ENCODE data around the gene SERPINA4. TPM values are rescaled to one million over a fixed set of nuclear protein-coding genes. Genes with fewer than 3 reads are reported as not detected.

SERPINA4 gene
- total RNA-seq, 1 experiment from 2014 or later = 0.17 TPM

DNA sequence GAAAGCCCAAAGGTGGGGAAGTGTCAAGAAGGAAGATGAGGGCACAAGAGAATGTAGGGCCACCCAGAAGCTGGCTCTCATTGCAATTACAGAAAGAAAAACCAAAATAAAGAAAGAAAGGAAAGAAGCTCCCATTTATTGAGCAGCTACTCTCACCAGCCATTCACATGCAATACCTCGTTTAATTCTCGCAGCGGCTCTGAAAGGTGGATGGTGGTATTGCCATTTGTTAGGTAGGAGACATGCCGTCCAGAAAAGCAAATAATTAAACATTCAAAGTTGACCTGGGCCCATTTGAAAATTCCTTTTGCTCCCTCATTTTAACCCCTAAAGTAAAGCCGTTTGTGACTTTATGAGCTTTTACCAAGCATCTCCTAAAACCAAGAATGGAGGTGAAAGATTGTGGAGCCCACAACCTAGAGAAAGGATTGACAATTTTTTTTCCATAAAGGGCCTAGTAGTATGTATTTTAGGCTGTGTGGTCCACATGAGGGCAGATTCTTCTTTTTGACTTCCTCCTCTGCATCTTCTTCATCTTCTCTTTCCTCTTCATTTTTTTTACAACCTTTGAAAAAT is 56.2 kb downstream of the SERPINA4 start:
- Histone ChIP-seq H3K27me3 (ENCODE audit: insufficient read depth, low read length) (no peaks in the 10 kb centered on the region), H4K20me1 (ENCODE audit: insufficient read depth) (no peaks in the 10 kb centered on the region), H3K79me2 (ENCODE audit: insufficient read depth, low read length) (no peaks in the 10 kb centered on the region), H3K9me2 (ENCODE audit: insufficient read depth) (no peaks in the 10 kb centered on the region), H3K9ac (ENCODE audit: low read length) (no peak overlapping the region), H3K4me3 (replicated peaks in 1 of 2; ENCODE audit: low read depth in 1 of 2, low read length in 2 of 2) (no peak overlapping the region), H3K4me1 (ENCODE audit: control insufficient read depth in 1 of 2, insufficient read depth in 2 of 2, low read length in 2 of 2) (peaks cover 0 to 9% of the 10 kb centered on the region in 2 experiments; a peak in 2 of 4 replicates), H3K9me3 (ENCODE audit: control insufficient read depth in 1 of 2, insufficient read depth in 1 of 2, low read depth in 1 of 2, low read length in 2 of 2) (peaks cover 3 to 10% of the 10 kb centered on the region in 2 experiments; a peak in 2 of 4 replicates), H2AFZ (ENCODE audit: low read depth, low read length, poor library complexity, severe bottlenecking) (no peak overlapping the region), H3K27ac (ENCODE audit: low read depth, low read length) (no peak overlapping the region), H3K36me3 (ENCODE audit: control insufficient read depth in 1 of 2, insufficient read depth in 2 of 2, low read length in 2 of 2) (no peaks in the 10 kb centered on the region), H3K4me2 (ENCODE audit: low read length) (no peak overlapping the region)
- intact Hi-C loops (cut with micrococcal nuclease) = no loop called here
- RAD21 ChIA-PET (ENCODE audit: low non-redundant PET in 1 of 2, low total read pairs in 2 of 2, uncharacterized antibody in 2 of 2, unreplicated experiment in 2 of 2) = no interaction called here
- DNase-seq (ENCODE audit: low read depth, low spot score) (no peak), ATAC-seq (no peak)
- CTCF ChIA-PET = no interaction called here
- POLR2A ChIA-PET = interaction anchor here (0.8 kb wide), 1 partner anchor 17 kb away, joined by 3 read pairs; no protein-coding TSS in a partner anchor
- TF ChIP-seq, protein P1, sequence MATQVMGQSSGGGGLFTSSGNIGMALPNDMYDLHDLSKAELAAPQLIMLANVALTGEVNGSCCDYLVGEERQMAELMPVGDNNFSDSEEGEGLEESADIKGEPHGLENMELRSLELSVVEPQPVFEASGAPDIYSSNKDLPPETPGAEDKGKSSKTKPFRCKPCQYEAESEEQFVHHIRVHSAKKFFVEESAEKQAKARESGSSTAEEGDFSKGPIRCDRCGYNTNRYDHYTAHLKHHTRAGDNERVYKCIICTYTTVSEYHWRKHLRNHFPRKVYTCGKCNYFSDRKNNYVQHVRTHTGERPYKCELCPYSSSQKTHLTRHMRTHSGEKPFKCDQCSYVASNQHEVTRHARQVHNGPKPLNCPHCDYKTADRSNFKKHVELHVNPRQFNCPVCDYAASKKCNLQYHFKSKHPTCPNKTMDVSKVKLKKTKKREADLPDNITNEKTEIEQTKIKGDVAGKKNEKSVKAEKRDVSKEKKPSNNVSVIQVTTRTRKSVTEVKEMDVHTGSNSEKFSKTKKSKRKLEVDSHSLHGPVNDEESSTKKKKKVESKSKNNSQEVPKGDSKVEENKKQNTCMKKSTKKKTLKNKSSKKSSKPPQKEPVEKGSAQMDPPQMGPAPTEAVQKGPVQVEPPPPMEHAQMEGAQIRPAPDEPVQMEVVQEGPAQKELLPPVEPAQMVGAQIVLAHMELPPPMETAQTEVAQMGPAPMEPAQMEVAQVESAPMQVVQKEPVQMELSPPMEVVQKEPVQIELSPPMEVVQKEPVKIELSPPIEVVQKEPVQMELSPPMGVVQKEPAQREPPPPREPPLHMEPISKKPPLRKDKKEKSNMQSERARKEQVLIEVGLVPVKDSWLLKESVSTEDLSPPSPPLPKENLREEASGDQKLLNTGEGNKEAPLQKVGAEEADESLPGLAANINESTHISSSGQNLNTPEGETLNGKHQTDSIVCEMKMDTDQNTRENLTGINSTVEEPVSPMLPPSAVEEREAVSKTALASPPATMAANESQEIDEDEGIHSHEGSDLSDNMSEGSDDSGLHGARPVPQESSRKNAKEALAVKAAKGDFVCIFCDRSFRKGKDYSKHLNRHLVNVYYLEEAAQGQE (IDR thresholded peaks at IDR 0.05; ENCODE audit: low read depth) = no peak
- no peak for TF ChIP-seq POLR2A (IDR thresholded peaks at IDR 0.05; ENCODE audit: borderline replicate concordance, extremely low read depth, insufficient read depth, insufficient read length)
- TF ChIP-seq CEBPB (IDR thresholded peaks at IDR 0.05; ENCODE audit: low read depth) = no peak
- TF ChIP-seq SIN3A (IDR thresholded peaks at IDR 0.05; ENCODE audit: low read depth) = no peak
- TF ChIP-seq, protein P2, sequence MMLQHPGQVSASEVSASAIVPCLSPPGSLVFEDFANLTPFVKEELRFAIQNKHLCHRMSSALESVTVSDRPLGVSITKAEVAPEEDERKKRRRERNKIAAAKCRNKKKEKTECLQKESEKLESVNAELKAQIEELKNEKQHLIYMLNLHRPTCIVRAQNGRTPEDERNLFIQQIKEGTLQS (IDR thresholded peaks at IDR 0.05) = no peak
- no peak for TF ChIP-seq CBX3 (IDR thresholded peaks at IDR 0.05; ENCODE audit: low read depth)
- no peak for TF ChIP-seq RAD21 (IDR thresholded peaks at IDR 0.05; ENCODE audit: low read depth)
- TF ChIP-seq EZH2phosphoT487 (IDR thresholded peaks at IDR 0.05; ENCODE audit: borderline replicate concordance) = no peak
- no peak for TF ChIP-seq EGR1 (IDR thresholded peaks at IDR 0.05; ENCODE audit: low read depth)
- no peak for TF ChIP-seq ZNF274 (IDR thresholded peaks at IDR 0.05; ENCODE audit: low read depth, low read length)
- TF ChIP-seq, protein P3, sequence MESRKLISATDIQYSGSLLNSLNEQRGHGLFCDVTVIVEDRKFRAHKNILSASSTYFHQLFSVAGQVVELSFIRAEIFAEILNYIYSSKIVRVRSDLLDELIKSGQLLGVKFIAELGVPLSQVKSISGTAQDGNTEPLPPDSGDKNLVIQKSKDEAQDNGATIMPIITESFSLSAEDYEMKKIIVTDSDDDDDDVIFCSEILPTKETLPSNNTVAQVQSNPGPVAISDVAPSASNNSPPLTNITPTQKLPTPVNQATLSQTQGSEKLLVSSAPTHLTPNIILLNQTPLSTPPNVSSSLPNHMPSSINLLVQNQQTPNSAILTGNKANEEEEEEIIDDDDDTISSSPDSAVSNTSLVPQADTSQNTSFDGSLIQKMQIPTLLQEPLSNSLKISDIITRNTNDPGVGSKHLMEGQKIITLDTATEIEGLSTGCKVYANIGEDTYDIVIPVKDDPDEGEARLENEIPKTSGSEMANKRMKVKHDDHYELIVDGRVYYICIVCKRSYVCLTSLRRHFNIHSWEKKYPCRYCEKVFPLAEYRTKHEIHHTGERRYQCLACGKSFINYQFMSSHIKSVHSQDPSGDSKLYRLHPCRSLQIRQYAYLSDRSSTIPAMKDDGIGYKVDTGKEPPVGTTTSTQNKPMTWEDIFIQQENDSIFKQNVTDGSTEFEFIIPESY (IDR thresholded peaks at IDR 0.05; ENCODE audit: extremely low read depth, insufficient replicate concordance, low read length) = no peak
- no TSS peak for BruUV-seq (replicated peaks)

All from HCT116 (cell line).